OCI-LY7 (cell line): Measurements from ENCODE around the gene HACD3. TPM values are rescaled to one million over a fixed set of nuclear protein-coding genes. Genes with fewer than 3 reads are reported as not detected.
A peak's percentile ranks its signal among the peaks of the same experiment; 100 is the strongest.

ENCODE experiments used
- BruUV-seq: library from RNA; stranded (reverse); fragments of 400-500 nt; replicated peaks from 2 replicates; lab custom pipeline; 2021; lab: Mats Ljungman, UMichigan
- CTCF ChIA-PET: fragments of 300-600 bp; sonication (Branson Sonifier 250); formaldehyde crosslinking; loops from one replicate; lab custom pipeline; 2022; ENCODE audit warnings: antibody characterized with exemption; ENCODE audit not compliant: unreplicated experiment; lab: Charles Lee
- POLR2A ChIA-PET: fragments of 300-600 bp; sonication (Branson Sonifier 250); formaldehyde crosslinking; loops from one replicate; lab custom pipeline; 2022; ENCODE audit warnings: antibody characterized with exemption; lab: Charles Lee
- DNase-seq: peaks from one replicate; pipeline ENCODE4 v3.0.0-alpha.2; 2015; ENCODE audit warnings: low spot score
- H2AFZ ChIP-seq: fragments of 200-600 bp; sonication (generic), shearing (Covaris generic); 2 replicates; pipeline ENCODE4 v1.6.1; 2014; ENCODE audit warnings: mild to moderate bottlenecking, antibody characterized with exemption, low read length, moderate library complexity
- H3K27ac ChIP-seq: fragments of 200-600 bp; sonication (generic); 2 replicates; pipeline ENCODE4 v1.5.1; 2014; ENCODE audit warnings: mixed run types, low read depth, mild to moderate bottlenecking, moderate library complexity, low read length, inconsistent platforms; ENCODE audit not compliant: poor library complexity, severe bottlenecking
- H3K36me3 ChIP-seq: fragments of 200-600 bp; sonication (generic); 2 replicates; pipeline ENCODE4 v1.6.1; 2014; ENCODE audit warnings: mild to moderate bottlenecking, antibody characterized with exemption, low read length, moderate library complexity, mixed read lengths; ENCODE audit not compliant: insufficient read depth
- H3K4me1 ChIP-seq: fragments of 200-600 bp; sonication (generic); 2 replicates; pipeline ENCODE4 v1.5.1; 2014; ENCODE audit warnings: mild to moderate bottlenecking, low read length; ENCODE audit not compliant: insufficient read depth, poor library complexity, severe bottlenecking
- H3K4me2 ChIP-seq: fragments of 200-600 bp; sonication (generic); 2 replicates; pipeline ENCODE4 v1.6.1; 2014; ENCODE audit warnings: mild to moderate bottlenecking, low read length
- H3K4me3 ChIP-seq: fragments of 200-600 bp; sonication (generic); 2 replicates; pipeline ENCODE4 v1.5.1; 2014; ENCODE audit warnings: mild to moderate bottlenecking, low read depth, low read length; ENCODE audit not compliant: poor library complexity, severe bottlenecking
- H3K79me2 ChIP-seq: fragments of 200-600 bp; sonication (generic); 2 replicates; pipeline ENCODE4 v1.6.1; 2016; ENCODE audit warnings: low read depth, mild to moderate bottlenecking, low read length, moderate library complexity, mixed read lengths; ENCODE audit not compliant: insufficient read depth
- H3K9me2 ChIP-seq: fragments of 200-600 bp; sonication (generic); 2 replicates; pipeline ENCODE4 v1.6.1; 2016; ENCODE audit warnings: mild to moderate bottlenecking, low read length, mixed read lengths; ENCODE audit not compliant: insufficient read depth
- H3K9me3 ChIP-seq: fragments of 200-600 bp; sonication (generic); 2 replicates; pipeline ENCODE4 v1.6.1; 2014; ENCODE audit warnings: mild to moderate bottlenecking, mixed run types, low read length, mixed read lengths
- H4K20me1 ChIP-seq: fragments of 200-600 bp; sonication (generic); 2 replicates; pipeline ENCODE4 v1.6.1; 2014; ENCODE audit warnings: mild to moderate bottlenecking, antibody characterized with exemption, low read length, moderate library complexity, mixed read lengths; ENCODE audit not compliant: insufficient read depth
- CTCF ChIP-seq: fragments of 200-600 bp; sonication (generic); conservative IDR thresholded peaks from 2 replicates; pipeline ENCODE4 v1.5.1; 2014; ENCODE audit warnings: mild to moderate bottlenecking, antibody characterized with exemption, low read length, moderate library complexity, mixed read lengths
- EZH2phosphoT487 ChIP-seq: fragments of 200-600 bp; sonication (generic); IDR thresholded peaks from 2 replicates; pipeline ENCODE4 v1.6.1; 2018; ENCODE audit warnings: low read depth, borderline replicate concordance, mild to moderate bottlenecking, mixed run types, antibody characterized with exemption, low read length, moderate library complexity, mixed read lengths
- intact Hi-C: fragments of 100-400 bp; cut with micrococcal nuclease; formaldehyde crosslinking; loops from one replicate; pipeline ENCODE4 v1.10.0; 2022; ENCODE audit not compliant: unreplicated experiment
- total RNA-seq, 2 experiments: library from RNA; depleted of rRNA in 1 of 2; stranded (reverse); fragments of >200 nt in 1 of 2; shearing (Covaris generic) in 1 of 2; gene quantifications; 2 replicates each; pipeline ENCODE4 v1.2.3, GENCODE V29; 2014 to 2022

Gene HACD3
- total RNA-seq, 2 experiments from 2014 or later = 29.2 to 50.5 TPM

DNA sequence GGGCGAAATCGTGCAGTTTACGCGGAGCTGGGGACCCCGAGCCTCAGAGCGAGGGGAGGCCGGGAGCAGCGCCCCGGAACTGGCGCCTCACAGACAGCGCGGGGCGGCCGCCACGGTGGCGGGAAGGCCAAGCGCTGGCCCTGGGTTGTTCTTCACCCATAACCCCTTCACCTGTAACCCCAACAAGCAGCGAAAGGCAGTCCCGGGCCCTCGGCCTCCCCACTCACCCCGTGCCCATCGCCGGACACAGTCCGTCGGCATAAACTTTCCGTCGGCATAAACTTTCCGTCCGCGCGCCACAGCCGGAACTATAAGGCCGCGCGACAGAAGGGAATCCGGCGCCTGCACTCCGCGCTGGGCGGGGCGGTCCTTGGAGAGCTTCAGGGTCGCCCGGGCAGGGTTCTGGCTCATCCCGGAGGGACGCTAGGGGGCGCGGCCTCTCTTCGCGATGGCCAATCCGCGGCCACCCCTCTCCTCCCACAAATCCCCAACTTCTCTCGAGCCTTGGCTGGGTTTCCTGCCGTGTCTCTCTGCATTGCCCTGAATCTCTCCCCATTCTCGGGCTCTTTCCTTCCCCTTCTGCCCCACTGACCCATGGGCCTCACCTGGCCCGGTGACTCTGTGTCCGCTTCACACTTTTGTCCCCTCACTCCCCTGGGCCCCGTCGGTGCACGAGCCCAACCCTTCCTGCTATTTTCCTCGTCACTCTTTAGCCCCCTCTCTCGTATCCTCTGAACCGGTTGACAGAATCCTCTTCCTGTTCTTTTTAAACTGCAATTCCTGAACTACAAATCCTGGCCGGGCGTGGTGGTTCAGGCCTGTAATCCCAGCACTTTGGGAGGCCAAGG, 80.8 kb downstream of the HACD3 start, which contains the start of gene INTS14:
Gene INTS14 (minus strand): TSS at position 261 of the 848 bp plus-strand sequence. CDS start 3,751 bp downstream, outside the sequence.
- Histone ChIP-seq H3K9me2 (no peaks in the 10 kb centered on the region), H3K36me3 (peaks cover 5% of the 10 kb centered on the region; the same call in 1 of the 2 replicates), H3K79me2 (peaks cover 33% of the 10 kb centered on the region), H2AFZ (peak within 1 kb of the TSS; percentile 75), H3K4me1 (peaks cover 30% of the 10 kb centered on the region), H3K27ac (peak within 1 kb of the TSS; percentile 41), H3K4me3 (peak within 1 kb of the TSS; percentile 72), H3K9me3 (no peaks in the 10 kb centered on the region), H4K20me1 (no peaks in the 10 kb centered on the region), H3K4me2 (peak within 1 kb of the TSS; percentile 87)
- no TSS peak for BruUV-seq
- ChIA-PET CTCF (interaction anchor here (0.6 to 1.0 kb wide), 4 partner anchors 15 to 586 kb away, joined by 3 to 5 read pairs (median 4); no protein-coding TSS in a partner anchor), POLR2A (interaction anchor here (0.6 to 1.5 kb wide), 5 partner anchors 10 to 552 kb away, joined by 3 to 4 read pairs (median 3); partner anchors contain the start of gene RAB11A)
- intact Hi-C loops = loop anchor here (5.0 kb wide), 2 partner anchors 371 to 681 kb away; partner anchors contain the start of gene DIS3L
- DNase-seq = peak; percentile 97
- TF ChIP-seq EZH2phosphoT487 (no peak), CTCF (peak; percentile 74)

GRCh38 chr15:65611888-65612615, 81.8 kb downstream of the HACD3 start:
- no peaks in the 10 kb centered on the region for H3K9me3 ChIP-seq
- peak overlapping the region; percentile 36 for H3K27ac ChIP-seq
- DNase-seq = peak; percentile 43
- peak overlapping the region; percentile 75 for H2AFZ ChIP-seq
- TF ChIP-seq CTCF (no peak), EZH2phosphoT487 (no peak)
- ChIA-PET CTCF (no interaction called here), POLR2A (no interaction called here)
- no peaks in the 10 kb centered on the region for H4K20me1 ChIP-seq
- H3K4me1 ChIP-seq = peaks cover 30% of the 10 kb centered on the region
- H3K79me2 ChIP-seq = peaks cover 30% of the 10 kb centered on the region
- intact Hi-C loops = loop anchor here (5.0 kb wide), 2 partner anchors 370 to 680 kb away; partner anchors contain the start of gene DIS3L
- H3K4me3 ChIP-seq = peak overlapping the region; percentile 72
- no peaks in the 10 kb centered on the region for H3K9me2 ChIP-seq
- peak overlapping the region; percentile 82 for H3K4me2 ChIP-seq
- peaks cover under 1% of the 10 kb centered on the region; the same call in 1 of the 2 replicates for H3K36me3 ChIP-seq
- no TSS peak for BruUV-seq
